Loucy (cell line): ENCODE results near the gene PCCA.

Experiments
- H2AFZ ChIP-seq: fragments of 200-600 bp; sonication (generic); 2 replicates; pipeline ENCODE4 v1.6.0; 2016; ENCODE audit warnings: antibody characterized with exemption, mild to moderate bottlenecking, low read length, moderate library complexity
- H3F3A ChIP-seq: fragments of 200-600 bp; 2 replicates; pipeline ENCODE4 v1.6.0; 2016; ENCODE audit warnings: antibody characterized with exemption, low read depth, mild to moderate bottlenecking
- H3K27me3 ChIP-seq: fragments of 200-600 bp; sonication (generic); 2 replicates; pipeline ENCODE4 v1.6.1; 2014; ENCODE audit warnings: low read length, mild to moderate bottlenecking; ENCODE audit not compliant: insufficient read depth, poor library complexity, severe bottlenecking
- H3K36me3 ChIP-seq: fragments of 200-600 bp; sonication (generic); 2 replicates; pipeline ENCODE4 v1.6.1; 2016; ENCODE audit warnings: low read length; ENCODE audit not compliant: insufficient read depth
- H3K4me1 ChIP-seq: fragments of 200-600 bp; sonication (generic); 2 replicates; pipeline ENCODE4 v1.5.1; 2014; ENCODE audit warnings: low read length, mild to moderate bottlenecking; ENCODE audit not compliant: insufficient read depth, poor library complexity, severe bottlenecking
- H3K4me2 ChIP-seq: fragments of 200-600 bp; sonication (generic); 2 replicates; pipeline ENCODE4 v1.6.0; 2014; ENCODE audit warnings: antibody characterized with exemption, low read length, low read depth, mild to moderate bottlenecking; ENCODE audit not compliant: poor library complexity, severe bottlenecking
- H3K4me3 ChIP-seq: fragments of 200-600 bp; sonication (generic); 2 replicates; pipeline ENCODE4 v1.5.1; 2014; ENCODE audit warnings: low read length, mild to moderate bottlenecking, mixed read lengths; ENCODE audit not compliant: poor library complexity, severe bottlenecking
- H3K79me2 ChIP-seq: fragments of 200-600 bp; sonication (generic); 2 replicates; pipeline ENCODE4 v1.6.1; 2014; ENCODE audit warnings: low read length; ENCODE audit not compliant: insufficient read depth
- H3K9ac ChIP-seq: fragments of 200-600 bp; sonication (generic); 2 replicates; pipeline ENCODE4 v1.6.0; 2014; ENCODE audit warnings: mild to moderate bottlenecking, low read depth, low read length, moderate library complexity; ENCODE audit not compliant: poor library complexity, severe bottlenecking
- H3K9me2 ChIP-seq: fragments of 200-600 bp; sonication (generic); replicated peaks from 2 replicates; pipeline ENCODE4 v1.6.1; 2016; ENCODE audit warnings: low read depth, low read length, mixed read lengths
- H3K9me3 ChIP-seq: fragments of 200-600 bp; sonication (generic); 2 replicates; pipeline ENCODE4 v1.6.1; 2014; ENCODE audit warnings: mild to moderate bottlenecking, antibody characterized with exemption, low read length, low read depth; ENCODE audit not compliant: insufficient read depth
- H4K20me1 ChIP-seq: fragments of 200-600 bp; sonication (generic); 2 replicates; pipeline ENCODE4 v1.6.0; 2014; ENCODE audit warnings: antibody characterized with exemption, low read length, mild to moderate bottlenecking; ENCODE audit not compliant: insufficient read depth, poor library complexity, severe bottlenecking
- EZH2phosphoT487 ChIP-seq: fragments of 200-600 bp; IDR thresholded peaks from 2 replicates; pipeline ENCODE4 v1.6.1; 2018; ENCODE audit warnings: antibody characterized with exemption, mild to moderate bottlenecking, moderate library complexity, borderline replicate concordance
- TF ChIP-seq, protein P1 (sequence below): fragments of 200-600 bp; sonication (generic); conservative IDR thresholded peaks from 2 replicates; pipeline ENCODE4 v1.5.1; 2014; ENCODE audit warnings: mild to moderate bottlenecking, antibody characterized with exemption, low read length

The PCCA gene

DNA sequence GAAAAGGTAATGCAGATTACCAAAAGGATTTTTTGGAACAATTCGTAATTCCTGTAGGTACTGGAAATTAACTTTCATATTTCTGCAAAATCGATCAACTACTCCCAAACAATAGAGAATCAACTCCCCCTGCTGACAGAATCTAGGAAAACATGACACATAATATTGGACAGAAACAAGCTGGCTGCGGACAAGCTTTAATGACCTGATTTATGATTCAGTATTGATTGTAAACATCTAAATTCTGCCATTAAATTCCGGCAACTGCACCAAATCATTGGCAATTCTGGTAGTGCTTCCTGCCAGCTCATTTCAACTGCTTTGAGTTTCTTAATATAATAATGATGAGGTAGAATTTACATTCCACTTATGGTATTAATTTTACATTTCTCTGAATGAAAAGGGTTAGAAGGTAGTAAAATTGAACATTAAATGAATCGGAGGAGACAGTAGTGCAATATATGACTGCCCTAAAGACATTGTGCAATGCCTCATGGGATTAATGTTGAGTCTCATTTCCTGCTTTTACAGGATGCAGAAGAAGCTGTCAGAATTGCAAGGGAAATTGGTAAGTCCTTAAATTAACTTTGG is 146.5 kb downstream of the PCCA start:
- peak overlapping the region; percentile 34 for H3K4me3 ChIP-seq

DNA sequence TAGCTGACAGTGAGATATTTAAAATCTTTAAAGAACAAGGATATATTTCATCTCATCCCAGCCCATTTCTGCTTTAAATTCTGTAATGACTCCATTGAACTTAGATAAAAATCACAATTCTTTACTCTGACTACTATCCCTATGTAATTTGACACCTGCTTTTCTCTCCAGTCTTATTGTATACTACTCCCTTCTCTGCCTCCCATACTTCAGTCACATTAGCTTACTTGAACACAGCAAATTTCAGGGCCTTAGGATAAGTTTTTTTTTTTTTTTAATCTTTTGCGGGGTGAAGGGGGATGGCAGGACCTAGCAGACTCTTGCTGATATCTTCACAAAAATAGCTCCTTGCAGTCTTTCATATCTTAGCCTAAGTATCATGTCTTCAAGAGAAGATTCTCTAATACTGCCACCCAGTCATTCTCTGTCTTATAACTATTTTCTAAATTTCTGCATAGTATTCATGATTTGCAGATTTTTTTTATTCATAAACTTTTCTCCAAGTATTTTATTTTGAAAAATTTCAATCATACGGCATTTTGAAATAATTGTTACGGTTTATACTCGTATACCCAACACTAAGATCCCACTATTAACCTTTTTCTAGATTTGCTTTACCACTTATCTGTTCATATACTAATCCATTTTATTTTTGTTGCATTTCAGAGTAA is 151.4 kb downstream of the PCCA start:
- Histone ChIP-seq H2AFZ (no peak overlapping the region), H3K4me3 (no peak overlapping the region), H3K4me2 (no peak overlapping the region), H3K9ac (no peak overlapping the region), H3K36me3 (no peaks in the 10 kb centered on the region; the same call in 1 of the 2 replicates), H3K79me2 (no peaks in the 10 kb centered on the region), H3K27me3 (no peaks in the 10 kb centered on the region), H3F3A (no peaks in the 10 kb centered on the region), H3K9me3 (no peaks in the 10 kb centered on the region), H3K9me2 (no peaks in the 10 kb centered on the region), H3K4me1 (peaks cover 8% of the 10 kb centered on the region), H4K20me1 (no peaks in the 10 kb centered on the region)
- no peak for TF ChIP-seq EZH2phosphoT487
- TF ChIP-seq, protein P1, sequence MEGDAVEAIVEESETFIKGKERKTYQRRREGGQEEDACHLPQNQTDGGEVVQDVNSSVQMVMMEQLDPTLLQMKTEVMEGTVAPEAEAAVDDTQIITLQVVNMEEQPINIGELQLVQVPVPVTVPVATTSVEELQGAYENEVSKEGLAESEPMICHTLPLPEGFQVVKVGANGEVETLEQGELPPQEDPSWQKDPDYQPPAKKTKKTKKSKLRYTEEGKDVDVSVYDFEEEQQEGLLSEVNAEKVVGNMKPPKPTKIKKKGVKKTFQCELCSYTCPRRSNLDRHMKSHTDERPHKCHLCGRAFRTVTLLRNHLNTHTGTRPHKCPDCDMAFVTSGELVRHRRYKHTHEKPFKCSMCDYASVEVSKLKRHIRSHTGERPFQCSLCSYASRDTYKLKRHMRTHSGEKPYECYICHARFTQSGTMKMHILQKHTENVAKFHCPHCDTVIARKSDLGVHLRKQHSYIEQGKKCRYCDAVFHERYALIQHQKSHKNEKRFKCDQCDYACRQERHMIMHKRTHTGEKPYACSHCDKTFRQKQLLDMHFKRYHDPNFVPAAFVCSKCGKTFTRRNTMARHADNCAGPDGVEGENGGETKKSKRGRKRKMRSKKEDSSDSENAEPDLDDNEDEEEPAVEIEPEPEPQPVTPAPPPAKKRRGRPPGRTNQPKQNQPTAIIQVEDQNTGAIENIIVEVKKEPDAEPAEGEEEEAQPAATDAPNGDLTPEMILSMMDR, result no peak

More for the DNA sequence above, 146.5 kb downstream of the PCCA start:
- Histone ChIP-seq H3K4me2 (peak overlapping the region; percentile 55), H3K9me3 (no peaks in the 10 kb centered on the region), H3K4me1 (peaks cover 33% of the 10 kb centered on the region), H3K79me2 (no peaks in the 10 kb centered on the region), H3K9me2 (no peaks in the 10 kb centered on the region), H2AFZ (no peak overlapping the region), H4K20me1 (no peaks in the 10 kb centered on the region), H3K9ac (no peak overlapping the region), H3K36me3 (no peaks in the 10 kb centered on the region; the same call in 1 of the 2 replicates), H3F3A (no peaks in the 10 kb centered on the region), H3K27me3 (no peaks in the 10 kb centered on the region)
- TF ChIP-seq, protein P1, result peak; percentile 78
- TF ChIP-seq EZH2phosphoT487, result no peak

DNA sequence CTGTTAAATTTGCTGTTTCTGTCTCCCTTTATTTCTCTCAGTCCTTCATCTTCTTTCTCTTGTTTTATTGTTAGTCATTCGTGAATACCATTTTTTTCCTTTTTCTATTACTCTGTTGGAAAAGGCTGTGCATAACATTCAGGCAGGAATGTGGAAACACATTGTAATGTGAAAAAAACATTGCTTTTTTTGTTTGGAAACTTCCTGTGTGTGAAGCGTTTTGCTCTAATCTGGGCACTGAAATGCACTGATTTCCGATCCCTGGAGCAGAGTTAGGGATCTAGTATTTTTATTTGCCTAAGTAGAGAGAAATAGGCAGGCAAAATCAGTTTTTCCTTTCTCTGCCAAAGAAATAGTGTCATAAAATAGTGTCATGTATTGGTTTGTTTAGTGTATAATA is 155.5 kb downstream of the PCCA start:
- Histone ChIP-seq H3K9ac (no peak overlapping the region), H3K36me3 (no peaks in the 10 kb centered on the region), H3K4me2 (no peak overlapping the region), H3K79me2 (no peaks in the 10 kb centered on the region), H3F3A (no peaks in the 10 kb centered on the region), H3K27me3 (no peaks in the 10 kb centered on the region), H3K9me3 (peaks cover 8% of the 10 kb centered on the region; the same call in 1 of the 2 replicates), H3K9me2 (no peaks in the 10 kb centered on the region), H4K20me1 (no peaks in the 10 kb centered on the region), H3K4me3 (no peak overlapping the region), H2AFZ (no peak overlapping the region), H3K4me1 (no peaks in the 10 kb centered on the region)
- TF ChIP-seq EZH2phosphoT487, result no peak
- TF ChIP-seq, protein P1, result no peak
